ENCODE data around the gene PHF11.

The PHF11 gene

DNA sequence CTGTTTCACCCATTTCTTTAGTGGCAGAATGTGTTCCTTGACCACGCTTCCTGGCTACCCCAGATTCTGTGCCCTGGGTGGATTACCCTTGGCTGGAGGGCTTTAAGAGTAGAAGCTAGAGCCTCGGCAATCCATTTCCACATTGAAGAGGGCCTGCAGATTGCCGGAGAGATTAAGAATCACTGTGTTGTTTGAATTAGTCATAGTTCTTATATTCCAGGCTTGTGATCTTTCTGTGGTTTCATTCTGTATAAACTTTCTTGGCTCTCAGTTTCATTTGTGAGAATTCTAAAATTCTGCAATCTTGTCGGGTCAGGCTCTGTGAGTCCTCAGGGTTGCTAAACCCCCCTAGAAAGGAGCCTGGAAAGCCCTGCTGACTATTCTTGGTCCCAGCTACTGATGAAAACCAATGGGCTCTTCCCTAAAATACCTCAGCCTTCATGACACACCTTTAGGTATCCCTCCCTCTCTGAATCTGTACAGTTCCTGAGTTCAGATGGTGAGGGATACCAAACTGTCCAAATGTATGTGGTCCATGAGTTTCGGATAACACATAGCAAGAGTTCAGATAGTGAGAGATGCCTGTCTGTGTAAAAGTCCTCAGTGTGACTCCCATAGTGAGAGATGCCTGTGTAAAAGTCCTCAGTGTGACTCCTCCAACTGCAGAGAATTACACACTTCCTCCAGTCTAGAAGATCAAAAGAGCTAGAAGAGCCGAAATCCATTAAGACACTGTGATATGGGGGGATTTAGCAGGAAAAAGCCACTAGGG is 4.3 kb downstream of the PHF11 start:
- DNase-seq: no peak

DNA sequence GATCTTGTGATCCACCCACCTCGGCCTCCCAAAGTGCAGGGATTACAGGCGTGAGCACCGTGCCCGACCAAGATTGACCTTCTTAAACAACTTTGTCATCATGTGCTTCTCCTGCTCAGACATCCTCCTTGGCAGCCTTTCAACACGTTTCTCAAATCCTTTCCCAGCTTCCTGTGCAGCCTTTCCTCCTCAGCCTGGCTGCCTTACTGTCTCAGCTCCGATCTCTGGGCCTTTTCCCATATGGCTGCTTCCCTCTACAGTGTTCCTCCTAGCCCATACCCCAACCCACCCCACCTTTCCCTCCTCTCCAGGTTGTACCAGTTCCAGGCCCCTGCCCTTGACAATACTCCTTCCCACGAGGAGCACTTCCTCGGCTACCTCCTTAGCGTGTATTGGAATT is 7.2 kb downstream of the PHF11 start:
- no peak for DNase-seq

DNA sequence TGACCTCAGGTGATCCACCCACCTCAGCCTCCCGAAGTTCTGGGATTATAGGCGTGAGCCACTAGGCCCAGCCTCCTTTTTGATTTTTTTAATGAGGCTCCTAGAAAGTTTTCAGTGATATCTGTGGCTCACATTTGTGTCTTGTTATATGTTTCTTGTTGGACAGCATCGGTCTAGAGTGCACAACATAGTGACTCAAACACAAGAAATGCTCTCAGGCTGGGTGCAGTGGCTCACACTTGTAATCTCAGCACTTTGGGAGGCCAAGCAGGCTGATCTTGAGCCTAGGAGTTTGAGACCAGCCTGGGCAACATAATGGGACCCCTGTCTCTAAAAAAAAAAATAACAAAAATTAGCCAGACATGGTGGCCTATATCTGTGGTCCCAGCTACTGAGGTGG is 8.2 kb downstream of the PHF11 start:
- no peak for DNase-seq

DNA sequence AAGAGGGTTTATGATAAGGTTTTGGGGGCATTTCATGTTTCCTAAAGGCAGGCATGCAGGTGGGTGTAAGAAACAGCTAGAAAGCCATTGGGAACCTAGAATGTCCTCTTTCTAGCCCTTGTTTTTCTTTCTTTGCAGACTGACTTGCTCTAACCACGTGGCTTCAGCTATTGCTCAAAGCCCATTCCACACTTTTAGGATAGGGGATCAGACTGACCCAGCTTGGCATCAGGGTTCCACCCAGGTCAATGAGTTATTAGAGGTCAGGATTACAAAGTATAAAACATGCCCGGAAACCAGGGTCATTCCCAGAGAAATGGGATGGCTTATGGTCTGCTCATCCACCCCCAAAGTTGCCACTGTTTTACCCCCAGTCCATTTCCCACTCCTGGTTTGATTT is 16.8 kb downstream of the PHF11 start:
- DNase-seq: no peak

DNA sequence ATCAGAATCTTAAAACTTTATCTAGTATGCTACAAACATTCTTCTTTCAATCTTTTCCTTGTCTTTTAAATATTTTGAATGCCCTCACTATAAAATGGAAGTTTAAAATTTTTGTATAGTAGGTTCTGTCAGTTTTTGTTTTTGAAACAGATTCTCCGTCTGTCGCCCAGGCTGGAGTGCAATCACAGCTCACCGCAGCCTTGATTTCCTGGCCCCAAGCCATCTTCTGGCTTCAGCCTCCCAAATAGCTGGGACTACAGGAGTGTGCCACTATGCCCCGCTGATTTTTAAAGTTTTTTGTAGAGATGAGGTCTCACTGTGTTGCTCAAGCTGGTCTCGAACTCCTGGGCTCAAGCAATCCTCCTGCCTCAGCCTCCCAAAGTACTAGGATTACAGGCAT is 20.7 kb downstream of the PHF11 start:
- no peak for DNase-seq

DNA sequence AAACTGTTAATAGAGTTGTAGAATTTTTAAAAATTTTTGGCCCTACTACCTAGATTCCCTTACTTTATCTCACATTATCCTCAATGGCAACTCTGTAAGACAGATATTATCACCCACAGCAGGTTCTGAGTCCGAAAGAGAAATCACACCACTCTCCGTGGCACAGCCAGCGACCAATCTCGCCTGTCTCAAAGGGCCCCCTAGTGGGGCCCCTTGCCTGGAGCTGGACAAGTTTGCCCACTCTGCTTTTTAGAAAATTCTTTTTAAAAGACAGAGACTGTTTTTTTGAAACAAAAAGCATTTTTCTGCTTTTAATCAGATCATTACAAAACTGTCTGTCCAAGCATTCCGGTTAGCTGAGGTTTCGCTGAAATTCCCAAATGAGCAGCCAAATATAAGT is 21.7 kb downstream of the PHF11 start:
- no peak for DNase-seq

DNA sequence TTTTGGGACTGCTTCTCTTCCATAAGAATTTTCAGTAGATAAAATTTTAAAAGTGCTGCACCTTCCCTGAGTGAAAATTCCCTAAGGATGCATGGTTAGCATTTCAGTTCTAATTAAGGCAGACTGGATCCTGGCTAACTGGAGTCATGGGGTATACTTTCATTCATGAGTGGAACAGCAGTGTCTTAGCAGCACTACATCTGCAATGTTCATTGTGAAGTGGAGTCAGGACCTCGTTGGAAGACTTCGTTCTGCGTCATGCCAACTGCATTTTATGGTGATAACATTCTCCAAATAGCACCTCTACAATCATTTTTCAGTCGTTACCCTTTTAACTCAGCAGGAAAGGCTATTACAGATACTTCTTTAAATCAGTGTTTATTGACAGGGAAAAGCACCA is 25.5 kb downstream of the PHF11 start:
- no peak for DNase-seq

DNA sequence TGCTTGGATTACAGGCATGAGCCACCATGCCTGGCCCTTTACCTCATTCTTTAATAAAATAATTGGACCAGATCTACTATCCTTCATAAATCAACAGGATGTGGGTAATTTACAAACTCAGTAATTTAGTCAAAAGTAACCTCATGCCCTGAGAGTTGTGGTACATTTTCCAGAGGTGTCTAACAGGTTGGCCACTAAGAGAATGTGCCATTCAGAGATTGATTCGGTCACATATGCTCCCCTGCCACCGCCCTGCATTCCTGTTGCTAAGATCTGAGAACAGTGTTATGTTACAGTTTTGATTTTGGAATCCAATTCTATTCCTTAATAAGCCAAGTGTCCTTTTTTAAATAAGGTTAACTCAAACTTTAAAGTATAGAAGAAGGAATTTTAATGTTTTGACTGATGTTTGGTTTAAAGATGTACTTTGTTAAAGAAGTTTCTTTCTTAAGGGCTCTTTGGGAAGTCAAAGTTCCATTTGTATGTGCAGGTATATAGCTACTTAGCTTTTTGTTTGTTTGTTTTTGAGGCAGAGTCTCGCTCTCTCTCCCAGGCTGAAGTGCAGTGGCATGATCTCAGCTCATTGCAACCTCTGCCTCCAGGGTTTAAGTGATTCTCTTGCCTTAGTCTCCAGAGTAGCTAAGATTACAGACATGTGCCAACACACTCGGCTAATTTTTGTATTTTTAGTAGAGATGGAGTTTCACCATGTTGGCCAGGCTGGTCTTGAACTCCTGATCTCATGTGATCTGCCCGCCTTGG is 29.2 kb downstream of the PHF11 start:
- DNase-seq: no peak

DNA sequence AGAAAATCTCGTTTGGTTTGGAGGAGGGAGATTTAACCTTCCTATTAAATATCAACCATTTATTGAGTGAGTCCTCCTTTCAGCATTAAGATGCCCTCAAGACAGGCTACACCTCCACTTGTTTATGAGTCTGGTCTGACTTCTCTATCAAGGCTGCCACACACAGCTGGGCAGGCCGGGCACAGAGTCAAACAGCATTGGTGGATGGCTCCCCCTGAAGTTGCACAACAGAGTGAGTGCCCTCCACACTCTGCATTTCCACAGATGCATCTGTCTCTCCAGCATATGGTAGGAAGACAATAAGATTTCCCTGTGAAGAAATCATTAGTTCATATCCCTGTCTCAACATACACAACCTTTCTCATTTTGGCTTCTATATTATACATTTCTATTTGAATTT is 31.4 kb downstream of the PHF11 start:
- DNase-seq: no peak

DNA sequence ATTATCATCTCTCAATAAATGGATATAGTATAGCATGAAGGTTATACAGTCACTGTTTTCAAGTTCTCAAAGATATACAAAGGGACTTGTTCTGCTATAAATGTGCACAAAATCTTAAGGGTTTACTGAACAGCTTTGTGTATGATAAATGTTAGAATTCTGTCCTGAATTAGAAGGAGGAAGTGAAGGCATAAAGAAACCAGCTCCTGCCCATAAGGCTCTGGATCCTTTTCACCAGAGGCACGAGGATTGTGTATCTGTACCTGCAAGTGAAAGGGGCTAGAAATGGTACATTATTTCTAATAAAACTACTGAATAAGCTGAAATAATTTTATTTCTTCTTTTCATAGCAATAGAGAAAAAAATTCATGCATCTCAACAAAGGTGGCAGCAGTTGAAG is 32.4 kb downstream of the PHF11 start:
- no peak for DNase-seq

DNA sequence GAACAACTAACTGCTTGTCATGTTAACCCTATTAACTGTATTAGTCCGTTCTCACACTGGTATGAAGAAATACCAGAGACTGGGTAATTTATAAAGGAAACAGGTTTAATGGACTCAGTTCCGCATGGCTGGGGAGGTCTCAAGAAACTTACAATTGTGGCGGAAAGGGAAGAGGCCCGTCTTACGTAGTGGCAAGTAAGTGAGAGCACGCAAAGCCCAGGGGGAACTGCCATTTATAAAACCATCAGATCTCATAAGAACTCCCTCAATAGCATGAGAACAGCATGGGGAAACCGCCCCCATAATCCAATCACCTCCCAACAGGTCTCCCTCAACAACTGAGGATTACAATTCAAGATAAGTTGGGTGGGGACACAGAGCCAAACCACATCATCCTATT is 34.7 kb downstream of the PHF11 start:
- DNase-seq: no peak

DNA sequence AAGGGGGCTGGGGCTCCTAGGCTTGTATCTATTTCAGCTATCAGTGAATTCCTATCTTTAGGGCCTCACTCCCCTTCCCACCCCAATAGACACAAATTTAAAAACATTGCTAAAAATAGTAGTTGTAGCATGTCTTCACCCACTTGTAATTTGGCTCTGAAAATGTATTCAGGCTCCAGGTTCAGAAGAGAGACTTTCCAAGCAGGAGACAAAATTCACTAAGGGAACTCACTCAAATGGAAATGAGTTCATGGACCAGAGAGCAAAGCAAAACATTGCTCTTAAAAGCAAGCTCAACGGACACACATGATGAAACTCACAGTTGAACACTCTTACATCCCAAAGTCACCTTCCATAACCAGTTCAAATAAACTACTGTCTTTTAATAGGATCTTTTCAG is 36.8 kb downstream of the PHF11 start:
- DNase-seq: no peak

DNA sequence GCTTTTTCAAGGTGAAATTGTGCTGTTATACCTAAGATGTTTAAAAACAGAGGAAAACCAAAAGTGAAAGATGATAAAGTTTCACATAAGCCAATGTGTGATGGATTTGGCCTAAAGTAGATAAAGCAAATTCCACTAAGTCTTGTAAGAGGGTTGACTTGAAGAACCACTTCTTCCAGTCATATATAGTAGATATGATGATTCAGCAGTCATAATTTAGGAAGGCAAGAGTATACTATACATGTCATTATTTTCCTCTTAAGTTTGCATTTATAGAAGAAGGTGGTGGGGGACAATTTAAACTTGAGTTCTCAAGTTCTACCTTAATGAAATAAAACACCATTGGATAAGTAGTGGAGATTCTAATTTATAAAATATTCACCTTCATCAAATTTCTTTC is 37.3 kb downstream of the PHF11 start:
- DNase-seq: no peak

DNA sequence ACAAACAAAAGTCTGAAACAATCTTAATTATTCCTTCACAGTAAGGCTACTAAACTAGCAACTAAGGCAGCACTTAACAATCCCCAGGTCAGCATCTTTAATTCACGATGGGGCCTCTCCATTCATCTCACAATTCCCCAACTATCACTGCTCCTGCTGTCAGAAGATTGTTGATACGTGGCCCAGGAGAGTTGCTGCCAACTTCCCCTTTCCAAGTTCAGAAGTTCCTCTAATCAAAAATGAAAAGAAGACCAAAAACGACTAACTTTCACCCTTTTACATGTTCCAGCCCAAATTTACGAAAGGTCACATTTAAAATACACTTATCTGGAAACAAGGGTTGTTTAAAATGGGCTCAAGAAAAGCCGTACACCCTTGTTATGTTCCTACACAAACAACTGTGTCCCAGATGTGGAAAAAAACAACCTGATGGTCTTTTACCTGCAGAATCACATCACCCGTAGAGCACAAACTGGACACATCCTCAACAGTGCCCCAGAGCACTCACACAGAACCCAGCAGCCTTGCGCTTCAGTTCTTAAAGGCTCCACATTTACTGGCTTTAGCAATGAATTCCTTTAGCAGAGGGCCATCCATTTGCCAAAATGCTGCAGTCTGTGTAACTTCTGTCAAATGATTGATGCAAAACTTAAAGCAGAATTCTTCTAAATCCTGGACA is 38.0 kb downstream of the PHF11 start:
- DNase-seq: no peak

DNA sequence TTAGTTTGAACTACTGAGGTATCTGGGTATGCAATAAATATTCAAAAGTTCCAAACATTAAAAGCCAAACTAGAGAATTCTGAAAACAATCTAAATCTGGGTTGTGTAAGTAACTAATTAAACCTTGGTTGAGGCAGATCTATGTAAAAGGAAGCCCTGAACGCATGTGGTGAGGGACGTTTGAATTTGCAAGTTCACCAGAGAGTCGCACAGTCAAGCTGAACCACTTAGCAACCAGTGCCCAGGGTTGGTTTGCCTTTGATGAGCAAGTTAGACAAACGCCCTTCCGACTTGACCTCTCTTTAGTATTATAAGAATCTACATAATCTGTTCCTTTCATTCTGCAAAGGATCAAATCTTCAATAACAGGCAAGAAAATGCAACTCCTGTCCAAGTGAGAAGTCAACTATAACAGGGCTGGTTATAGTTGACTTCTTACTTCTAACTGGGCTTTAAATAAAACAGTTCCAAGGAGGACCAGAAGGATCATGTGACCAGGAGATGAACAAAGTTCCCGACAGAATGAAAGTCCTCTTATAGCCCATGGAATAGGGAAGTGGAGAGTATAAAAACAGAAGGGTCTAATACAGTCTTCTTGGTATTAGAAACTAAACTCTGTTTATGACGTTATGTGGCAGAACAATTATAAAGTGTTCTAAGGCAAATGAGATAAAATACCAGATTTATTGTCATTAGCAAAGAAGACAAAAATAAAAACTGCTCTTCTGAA is 40.6 kb downstream of the PHF11 start:
- DNase-seq: no peak

DNA sequence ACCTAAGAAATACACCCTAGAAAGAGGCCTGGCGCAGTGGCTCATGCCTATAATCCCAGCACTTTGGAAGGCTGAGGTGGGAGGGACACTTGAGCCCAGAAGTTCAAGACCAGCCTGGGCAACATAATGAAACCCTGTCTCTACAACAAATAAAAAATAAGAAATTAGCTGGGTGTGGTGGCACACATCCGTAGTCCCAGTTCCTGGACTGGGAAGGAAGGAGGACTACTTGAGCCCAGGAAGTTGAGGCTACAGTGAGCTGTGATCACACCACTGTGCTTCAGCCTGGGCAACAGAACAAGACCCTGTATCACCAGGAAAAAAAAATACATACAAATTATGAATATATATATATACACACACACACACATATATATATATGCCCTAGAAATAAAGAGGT is 42.7 kb downstream of the PHF11 start:
- DNase-seq: no peak

DNA sequence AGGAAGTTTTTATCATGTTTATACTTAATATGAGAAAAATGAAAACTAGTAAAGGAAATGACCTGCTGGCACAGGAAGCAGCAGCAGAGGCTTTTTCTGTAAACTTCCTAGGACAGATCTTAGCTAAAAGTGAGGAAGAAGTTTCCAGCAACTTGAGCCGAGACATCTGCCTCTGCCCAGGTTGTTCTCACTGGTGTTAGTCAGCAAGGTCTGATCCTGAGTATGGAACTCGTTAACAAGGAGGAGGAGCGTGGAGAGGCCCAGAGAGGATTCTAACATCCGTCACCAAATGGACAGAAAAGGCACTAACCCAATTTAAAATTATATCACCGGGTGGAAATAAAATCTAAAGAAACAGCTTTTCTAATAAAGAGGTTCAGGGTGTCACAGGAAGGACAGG is 43.6 kb downstream of the PHF11 start:
- DNase-seq: no peak

DNA sequence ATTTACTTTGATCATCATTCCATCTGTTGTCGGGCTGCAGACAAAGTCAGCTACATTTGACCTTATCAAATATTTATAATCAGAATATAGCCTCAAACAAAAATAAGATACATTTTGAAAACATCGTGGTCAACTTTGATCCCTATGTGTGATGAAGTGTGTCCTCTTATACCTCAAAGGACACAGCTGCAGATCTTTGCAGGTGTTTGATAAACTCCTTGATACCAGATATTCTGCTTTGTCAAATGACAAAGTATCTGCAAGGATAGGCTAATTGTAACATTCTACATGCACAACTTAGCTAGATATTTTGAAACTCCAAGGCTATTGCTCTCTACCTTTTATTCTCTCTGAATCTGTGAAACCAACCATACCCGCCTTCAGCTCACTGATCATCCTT is 44.0 kb downstream of the PHF11 start:
- no peak for DNase-seq

DNA sequence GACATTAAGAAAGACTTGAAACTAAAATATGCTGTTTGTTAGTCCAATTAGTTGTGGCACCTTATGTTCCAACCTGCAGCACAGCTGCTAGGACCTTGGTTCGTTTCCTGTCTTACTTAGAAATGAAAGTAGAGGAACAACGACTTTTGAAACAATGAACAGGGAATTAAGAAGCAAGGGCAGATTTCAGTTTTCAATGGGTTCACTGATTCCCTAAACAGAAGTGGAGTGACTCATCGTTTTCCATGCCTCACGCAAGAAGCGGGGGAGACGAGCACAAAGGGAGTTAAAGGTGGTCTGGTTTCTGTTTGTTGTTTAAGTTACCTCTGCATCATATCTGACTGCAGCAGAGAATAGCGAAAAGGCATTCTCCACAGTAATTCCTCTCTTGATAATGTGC is 44.8 kb downstream of the PHF11 start:
- no peak for DNase-seq

DNA sequence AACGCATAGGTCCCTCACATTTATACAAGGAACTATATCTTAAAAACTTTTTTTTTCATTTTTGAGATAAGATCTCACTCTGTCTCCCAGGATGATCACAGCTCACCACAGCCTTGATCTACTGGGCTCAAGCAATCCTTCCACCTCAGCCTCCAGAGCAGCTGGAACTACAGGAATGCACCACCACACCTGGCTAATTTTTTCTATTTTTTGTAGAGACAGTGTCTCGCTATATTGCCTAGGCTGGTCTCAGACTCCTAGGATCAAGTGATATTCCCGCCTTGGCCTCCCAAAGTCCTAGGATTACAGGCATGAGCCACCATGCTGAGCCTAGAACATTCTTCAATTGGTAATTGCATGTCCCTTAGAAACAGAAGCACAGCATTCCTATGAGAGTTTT is 47.9 kb downstream of the PHF11 start:
- no peak for DNase-seq

DNA sequence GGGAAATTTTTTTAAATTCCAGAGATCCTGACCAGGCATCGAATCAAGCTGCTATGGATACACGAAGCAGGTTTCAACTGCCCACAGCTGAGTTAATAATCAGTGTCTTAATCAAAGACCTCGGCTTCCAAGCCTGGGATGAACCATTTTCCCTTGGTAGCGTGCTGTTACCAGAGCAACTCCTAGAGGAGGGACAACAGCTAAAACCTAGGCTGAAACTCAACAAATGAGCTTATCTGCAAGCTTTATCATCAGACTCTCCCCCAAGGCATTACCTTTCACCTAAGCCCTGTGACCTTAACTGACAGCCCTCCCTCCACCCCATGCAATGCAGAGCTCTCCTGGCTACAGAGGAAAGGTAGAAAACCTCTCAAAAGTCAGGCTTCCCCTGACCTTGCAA is 49.9 kb downstream of the PHF11 start:
- DNase-seq: no peak

DNA sequence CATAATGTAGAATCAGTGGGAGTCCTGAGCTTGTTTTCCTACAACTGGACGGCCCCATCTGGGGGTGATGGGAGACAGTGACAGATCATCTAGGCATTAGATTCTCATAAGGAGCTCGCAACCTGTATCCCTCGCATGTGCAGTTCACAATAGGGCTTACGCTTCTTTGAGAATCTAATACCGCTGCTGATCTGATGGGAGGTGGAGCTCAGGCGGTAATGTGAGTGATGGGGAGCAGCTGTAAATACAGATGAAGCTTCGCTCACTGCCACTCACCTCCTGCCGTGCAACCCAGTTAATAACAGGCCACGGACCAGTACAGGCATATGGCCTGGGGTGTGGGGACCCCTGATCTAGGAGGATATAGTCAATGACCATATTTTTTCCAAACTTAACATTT is 50.8 kb downstream of the PHF11 start:
- no peak for DNase-seq

DNA sequence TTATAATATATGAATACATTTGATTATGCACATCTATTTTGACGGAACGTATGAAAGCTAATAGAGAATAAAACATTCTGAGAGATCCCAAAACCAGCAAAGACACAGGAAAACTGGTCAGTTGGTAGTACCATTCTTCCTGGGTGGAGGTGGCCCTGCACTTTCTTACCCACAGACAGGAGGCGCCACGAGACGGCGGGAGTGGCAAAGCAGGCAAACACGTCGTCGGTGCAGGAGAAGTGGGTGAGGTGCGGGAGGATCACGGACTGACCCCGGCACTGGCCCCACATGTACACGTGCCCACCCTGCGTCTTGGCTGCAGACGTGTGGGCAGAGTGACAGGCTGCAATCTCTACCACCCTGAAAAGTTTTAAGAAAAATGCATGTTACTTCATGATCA is 53.5 kb downstream of the PHF11 start:
- DNase-seq: no peak
